GM20000 (cell line): Measurements from ENCODE around the gene NOL3.

ENCODE experiments used
- DNase-seq: peaks from one replicate; pipeline ENCODE4 v3.0.0; 2012; ENCODE audit warnings: low spot score
- TF ChIP-seq, protein P1 (sequence below): IDR thresholded peaks from 2 replicates; pipeline ENCODE4 v1.5.1; 2012; ENCODE audit warnings: mild to moderate bottlenecking, control low read depth; ENCODE audit errors: extremely low read depth, missing control alignments

Gene NOL3

DNA sequence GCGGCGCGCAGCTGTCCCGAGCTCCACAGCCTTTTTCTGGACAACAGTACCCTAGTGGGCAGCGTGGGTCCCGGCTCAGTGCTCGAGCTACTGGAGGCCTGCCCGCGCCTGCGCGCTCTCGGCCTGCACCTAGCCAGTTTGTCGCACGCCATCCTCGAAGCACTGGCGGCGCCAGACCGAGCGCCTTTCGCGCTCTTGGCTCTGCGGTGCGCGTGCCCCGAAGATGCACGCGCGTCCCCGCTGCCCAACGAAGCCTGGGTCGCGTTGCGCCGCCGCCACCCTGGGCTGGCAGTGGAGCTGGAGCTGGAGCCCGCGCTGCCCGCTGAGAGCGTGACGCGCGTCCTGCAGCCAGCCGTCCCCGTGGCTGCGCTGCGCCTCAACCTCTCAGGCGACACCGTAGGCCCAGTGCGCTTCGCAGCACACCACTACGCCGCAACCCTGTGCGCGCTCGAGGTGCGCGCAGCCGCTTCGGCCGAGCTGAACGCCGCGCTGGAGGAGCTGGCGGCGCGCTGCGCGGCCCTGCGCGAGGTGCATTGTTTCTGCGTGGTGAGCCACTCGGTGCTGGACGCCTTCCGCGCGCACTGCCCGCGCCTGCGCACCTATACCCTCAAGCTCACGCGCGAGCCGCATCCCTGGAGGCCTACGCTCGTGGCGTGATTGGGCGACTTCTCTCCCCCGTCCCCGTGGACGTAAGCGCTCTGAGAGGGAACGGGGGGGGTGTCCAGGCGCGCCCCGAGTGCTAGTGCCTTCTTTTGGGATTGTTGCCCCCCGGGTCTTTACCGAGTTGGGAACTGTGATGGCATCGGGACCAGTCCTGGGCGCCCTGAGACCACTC lies 7.0 kb upstream of the NOL3 start:
- TF ChIP-seq, protein P1, sequence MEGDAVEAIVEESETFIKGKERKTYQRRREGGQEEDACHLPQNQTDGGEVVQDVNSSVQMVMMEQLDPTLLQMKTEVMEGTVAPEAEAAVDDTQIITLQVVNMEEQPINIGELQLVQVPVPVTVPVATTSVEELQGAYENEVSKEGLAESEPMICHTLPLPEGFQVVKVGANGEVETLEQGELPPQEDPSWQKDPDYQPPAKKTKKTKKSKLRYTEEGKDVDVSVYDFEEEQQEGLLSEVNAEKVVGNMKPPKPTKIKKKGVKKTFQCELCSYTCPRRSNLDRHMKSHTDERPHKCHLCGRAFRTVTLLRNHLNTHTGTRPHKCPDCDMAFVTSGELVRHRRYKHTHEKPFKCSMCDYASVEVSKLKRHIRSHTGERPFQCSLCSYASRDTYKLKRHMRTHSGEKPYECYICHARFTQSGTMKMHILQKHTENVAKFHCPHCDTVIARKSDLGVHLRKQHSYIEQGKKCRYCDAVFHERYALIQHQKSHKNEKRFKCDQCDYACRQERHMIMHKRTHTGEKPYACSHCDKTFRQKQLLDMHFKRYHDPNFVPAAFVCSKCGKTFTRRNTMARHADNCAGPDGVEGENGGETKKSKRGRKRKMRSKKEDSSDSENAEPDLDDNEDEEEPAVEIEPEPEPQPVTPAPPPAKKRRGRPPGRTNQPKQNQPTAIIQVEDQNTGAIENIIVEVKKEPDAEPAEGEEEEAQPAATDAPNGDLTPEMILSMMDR: no peak
- DNase-seq: peak; percentile 67

- DNase-seq: no peak
- TF ChIP-seq, protein P1: no peak
Observed at GRCh38 chr16:67163999-67164558, 6.3 kb upstream of the NOL3 start.

DNA sequence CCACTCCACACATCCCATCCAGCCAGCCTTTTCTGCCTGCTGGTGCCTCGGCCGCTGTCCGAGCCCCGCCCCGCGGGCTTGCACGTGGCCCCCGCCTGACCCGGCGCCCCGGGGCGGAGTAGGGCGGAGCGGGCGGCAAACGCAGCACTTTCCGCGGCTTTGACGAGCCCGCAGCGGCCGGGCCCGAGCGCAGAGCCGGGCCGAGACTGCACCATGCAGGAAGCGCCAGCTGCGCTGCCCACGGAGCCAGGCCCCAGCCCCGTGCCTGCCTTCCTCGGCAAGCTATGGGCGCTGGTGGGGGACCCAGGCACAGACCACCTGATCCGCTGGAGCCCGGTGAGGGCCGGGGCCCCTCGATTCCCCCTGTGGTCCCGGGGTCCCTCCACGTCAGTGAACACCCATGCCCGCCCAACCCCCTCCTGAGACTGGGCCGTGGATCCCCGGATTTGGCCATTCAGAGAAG lies 5.7 kb upstream of the NOL3 start, which contains the start of gene HSF4:
HSF4 (plus strand) TSS at position 147 of the 463 bp plus-strand sequence; CDS start at position 214, 67 bp downstream.
- peak; percentile 65 for DNase-seq
- TF ChIP-seq, protein P1: no peak

DNA sequence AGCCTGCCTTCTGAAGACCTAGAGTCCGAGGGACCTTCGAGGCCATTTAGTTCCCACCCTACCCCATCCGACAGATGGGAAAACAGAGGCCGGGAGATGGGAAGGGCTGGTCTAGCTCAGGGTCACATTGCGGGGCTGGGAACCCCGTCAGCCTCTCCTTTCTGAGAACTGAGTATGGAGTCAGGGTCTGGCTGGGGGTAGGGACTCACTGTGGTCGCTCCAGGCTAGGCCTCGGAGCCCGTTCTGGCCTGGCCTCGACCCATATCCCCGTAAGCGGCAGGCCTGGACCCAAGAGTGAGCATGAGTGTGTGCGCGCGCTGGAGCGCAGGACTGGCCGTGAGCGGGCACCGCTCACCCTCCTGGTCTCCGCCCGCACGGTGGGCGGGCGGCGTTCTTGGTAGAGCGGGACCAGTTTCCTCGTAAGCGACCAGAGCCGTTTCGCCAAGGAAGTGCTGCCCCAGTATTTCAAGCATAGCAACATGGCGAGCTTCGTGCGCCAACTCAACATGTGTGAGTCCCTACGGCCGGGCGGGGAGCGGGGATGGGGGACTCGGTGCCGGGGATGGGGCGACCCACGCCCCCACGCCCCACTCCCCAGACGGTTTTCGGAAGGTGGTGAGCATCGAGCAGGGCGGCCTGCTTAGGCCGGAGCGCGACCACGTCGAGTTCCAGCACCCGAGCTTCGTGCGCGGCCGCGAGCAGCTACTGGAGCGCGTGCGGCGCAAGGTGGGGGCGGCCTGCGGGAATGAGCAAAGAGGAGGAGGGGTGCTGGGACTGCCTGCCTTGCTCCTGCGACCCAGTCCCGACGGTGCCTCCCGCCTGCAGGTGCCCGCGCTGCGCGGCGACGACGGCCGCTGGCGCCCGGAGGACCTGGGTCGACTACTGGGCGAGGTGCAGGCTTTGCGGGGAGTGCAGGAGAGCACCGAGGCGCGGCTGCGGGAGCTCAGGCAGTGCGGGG lies 4.9 kb upstream of the NOL3 start:
- DNase-seq: no peak
- TF ChIP-seq, protein P1: no peak

GRCh38 chr16:67166110-67166547 lies 4.2 kb upstream of the NOL3 start:
- TF ChIP-seq, protein P1: no peak
- no peak for DNase-seq

- peak; percentile 60 for DNase-seq
- TF ChIP-seq, protein P1: no peak
Observed at GRCh38 chr16:67166598-67167168, 3.7 kb upstream of the NOL3 start.
